AG09319 (cell line): ENCODE data around the gene OR10G6.
"Not testable (repeated sequence)": the region's sequence is repeated elsewhere in the genome, so short reads cannot be mapped to it uniquely, and the experiment has no call there.

Experiments used
- DNase-seq: peaks from one replicate; pipeline ENCODE4 v3.0.0-alpha.2; 2010; ENCODE audit warnings: low read depth; ENCODE audit errors: extremely low read depth
- TF ChIP-seq, protein P1 (sequence below): IDR thresholded peaks from 2 replicates; pipeline ENCODE4 v1.5.1; 2011; ENCODE audit warnings: low read depth, mild to moderate bottlenecking, inconsistent platforms, low read length, moderate library complexity

Gene OR10G6, protein sequence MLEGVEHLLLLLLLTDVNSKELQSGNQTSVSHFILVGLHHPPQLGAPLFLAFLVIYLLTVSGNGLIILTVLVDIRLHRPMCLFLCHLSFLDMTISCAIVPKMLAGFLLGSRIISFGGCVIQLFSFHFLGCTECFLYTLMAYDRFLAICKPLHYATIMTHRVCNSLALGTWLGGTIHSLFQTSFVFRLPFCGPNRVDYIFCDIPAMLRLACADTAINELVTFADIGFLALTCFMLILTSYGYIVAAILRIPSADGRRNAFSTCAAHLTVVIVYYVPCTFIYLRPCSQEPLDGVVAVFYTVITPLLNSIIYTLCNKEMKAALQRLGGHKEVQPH

DNA sequence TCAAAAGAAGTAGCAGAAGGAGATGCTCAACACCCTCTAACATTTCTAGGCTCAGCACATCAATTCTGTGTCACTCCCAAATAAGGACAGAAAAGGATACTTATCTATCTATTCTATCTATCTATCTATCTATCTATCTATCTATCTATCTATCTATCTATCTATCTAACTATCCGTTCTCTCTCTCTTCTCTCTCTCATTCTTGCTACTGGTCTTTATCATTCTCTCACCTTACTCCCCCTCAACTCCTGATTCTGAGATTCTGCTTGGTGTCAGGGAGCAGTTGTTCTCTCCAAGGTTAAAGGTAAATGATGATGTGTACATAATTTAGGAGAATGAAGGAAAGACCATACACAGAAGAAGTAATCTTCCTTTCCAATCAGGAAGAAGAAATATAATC is at the start of gene OR10G6:
OR10G6 (minus strand) TSS at position 43 of the 400 bp plus-strand sequence; CDS start at position 43, 0 bp downstream.
- DNase-seq: no peak
- TF ChIP-seq, protein P1, sequence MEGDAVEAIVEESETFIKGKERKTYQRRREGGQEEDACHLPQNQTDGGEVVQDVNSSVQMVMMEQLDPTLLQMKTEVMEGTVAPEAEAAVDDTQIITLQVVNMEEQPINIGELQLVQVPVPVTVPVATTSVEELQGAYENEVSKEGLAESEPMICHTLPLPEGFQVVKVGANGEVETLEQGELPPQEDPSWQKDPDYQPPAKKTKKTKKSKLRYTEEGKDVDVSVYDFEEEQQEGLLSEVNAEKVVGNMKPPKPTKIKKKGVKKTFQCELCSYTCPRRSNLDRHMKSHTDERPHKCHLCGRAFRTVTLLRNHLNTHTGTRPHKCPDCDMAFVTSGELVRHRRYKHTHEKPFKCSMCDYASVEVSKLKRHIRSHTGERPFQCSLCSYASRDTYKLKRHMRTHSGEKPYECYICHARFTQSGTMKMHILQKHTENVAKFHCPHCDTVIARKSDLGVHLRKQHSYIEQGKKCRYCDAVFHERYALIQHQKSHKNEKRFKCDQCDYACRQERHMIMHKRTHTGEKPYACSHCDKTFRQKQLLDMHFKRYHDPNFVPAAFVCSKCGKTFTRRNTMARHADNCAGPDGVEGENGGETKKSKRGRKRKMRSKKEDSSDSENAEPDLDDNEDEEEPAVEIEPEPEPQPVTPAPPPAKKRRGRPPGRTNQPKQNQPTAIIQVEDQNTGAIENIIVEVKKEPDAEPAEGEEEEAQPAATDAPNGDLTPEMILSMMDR: no peak

DNA sequence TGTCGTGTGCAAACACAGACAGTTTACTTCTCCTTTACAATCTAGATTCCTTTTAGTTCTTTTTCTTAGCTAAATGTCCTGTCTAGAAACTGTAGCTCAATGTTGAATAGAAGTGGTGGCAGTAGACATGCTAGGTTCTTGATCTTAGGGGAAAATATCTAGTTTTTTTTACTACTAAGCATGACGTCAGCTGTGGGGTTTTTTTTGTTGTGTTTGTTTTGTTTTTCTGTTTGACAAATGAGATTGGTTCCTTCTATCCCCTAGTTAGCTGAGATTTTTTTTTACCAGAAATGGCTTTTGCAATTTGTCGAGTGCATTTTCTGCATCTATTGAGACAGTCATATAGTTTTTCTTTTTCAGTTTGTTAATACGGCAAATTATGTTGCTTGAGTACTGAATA is 48.5 kb upstream of the OR10G6 start:
- TF ChIP-seq, protein P1: no peak
- no peak for DNase-seq

GRCh38 chr11:124041254-124041653 is 46.3 kb upstream of the OR10G6 start, which contains the start of gene OR10G7:
OR10G7 (minus strand) TSS chr11:124041325; CDS start chr11:124039001, 2,324 bp downstream.
- no peak for DNase-seq
- TF ChIP-seq, protein P1: no peak

GRCh38 chr11:124039557-124039956 is 44.6 kb upstream of the OR10G6 start:
- no peak for DNase-seq
- TF ChIP-seq, protein P1: no peak

- DNase-seq: no peak
- TF ChIP-seq, protein P1: no peak
Measured at GRCh38 chr11:124036666-124037065, 41.7 kb upstream of the OR10G6 start.

- DNase-seq: no peak
- TF ChIP-seq, protein P1: no peak
Measured at GRCh38 chr11:124026498-124026897, 31.5 kb upstream of the OR10G6 start, which contains the start of gene OR10G8. OR10G8 (plus strand) TSS chr11:124026798; CDS start chr11:124029623, 2,825 bp downstream.

DNA sequence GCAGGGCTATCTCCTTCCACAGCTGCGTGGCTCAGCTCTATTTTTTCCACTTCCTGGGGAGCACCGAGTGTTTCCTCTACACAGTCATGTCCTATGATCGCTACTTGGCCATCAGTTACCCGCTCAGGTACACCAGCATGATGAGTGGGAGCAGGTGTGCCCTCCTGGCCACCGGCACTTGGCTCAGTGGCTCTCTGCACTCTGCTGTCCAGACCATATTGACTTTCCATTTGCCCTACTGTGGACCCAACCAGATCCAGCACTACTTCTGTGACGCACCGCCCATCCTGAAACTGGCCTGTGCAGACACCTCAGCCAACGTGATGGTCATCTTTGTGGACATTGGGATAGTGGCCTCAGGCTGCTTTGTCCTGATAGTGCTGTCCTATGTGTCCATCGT is 20.9 kb upstream of the OR10G6 start:
- not testable (repeated sequence) for DNase-seq

DNA sequence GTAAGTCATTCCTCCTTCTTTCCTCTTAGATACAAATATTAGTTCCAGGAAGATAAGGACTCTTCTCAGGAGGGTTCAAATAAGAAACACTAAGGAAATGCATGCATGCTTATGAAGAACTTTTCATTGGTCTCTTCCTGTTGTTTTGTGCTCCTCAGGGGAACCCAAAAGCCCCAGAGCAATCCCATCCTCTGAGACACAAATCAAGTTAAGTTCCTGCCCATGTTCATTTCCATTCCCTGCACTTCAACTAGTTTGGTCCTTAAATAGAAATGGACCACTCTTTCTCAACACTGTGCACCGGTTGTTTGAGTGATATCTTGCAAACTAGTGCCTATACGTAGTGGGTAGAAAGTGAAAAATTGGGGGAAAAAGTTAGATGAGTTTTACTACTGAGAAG is 17.7 kb upstream of the OR10G6 start, which contains the start of gene OR10G4:
OR10G4 (plus strand) TSS at position 301 of the 400 bp plus-strand sequence. CDS start 2,578 bp downstream, outside the sequence.
- no peak for DNase-seq
- TF ChIP-seq, protein P1: no peak
